Activated CD4-positive, alpha-beta T cell treated with anti-CD3 and anti-CD28 coated beads, Interleukin-2, amount 50 U/mL, for 16 hours (primary cell): ENCODE results near the gene G0S2.

Experiments
- DNase-seq: peaks from one replicate; pipeline ENCODE4 v3.0.0-alpha.2; 2020

G0S2 gene

GRCh38 chr1:209648931-209649776 lies 26.1 kb upstream of the G0S2 start:
- DNase-seq: no peak

DNA sequence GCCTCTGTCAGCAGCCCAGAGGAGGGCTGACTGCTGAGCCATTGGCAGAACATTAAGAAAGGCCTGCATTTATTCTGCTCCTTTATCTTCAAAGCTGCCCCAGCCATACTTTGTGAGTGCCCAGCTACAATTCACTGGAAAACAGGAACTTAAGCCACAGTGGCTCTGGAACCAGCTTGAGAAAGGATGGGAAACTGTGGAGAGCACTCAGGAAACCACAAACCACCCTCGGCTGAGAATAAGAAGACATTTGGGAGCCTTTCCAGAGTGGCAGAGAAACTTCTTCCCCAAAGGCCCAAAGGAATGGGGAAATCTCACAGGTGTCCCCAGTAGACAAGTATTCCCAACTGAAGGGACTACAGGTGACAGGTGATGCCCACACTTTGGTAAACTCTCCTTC lies 24.8 kb upstream of the G0S2 start:
- DNase-seq: no peak

DNA sequence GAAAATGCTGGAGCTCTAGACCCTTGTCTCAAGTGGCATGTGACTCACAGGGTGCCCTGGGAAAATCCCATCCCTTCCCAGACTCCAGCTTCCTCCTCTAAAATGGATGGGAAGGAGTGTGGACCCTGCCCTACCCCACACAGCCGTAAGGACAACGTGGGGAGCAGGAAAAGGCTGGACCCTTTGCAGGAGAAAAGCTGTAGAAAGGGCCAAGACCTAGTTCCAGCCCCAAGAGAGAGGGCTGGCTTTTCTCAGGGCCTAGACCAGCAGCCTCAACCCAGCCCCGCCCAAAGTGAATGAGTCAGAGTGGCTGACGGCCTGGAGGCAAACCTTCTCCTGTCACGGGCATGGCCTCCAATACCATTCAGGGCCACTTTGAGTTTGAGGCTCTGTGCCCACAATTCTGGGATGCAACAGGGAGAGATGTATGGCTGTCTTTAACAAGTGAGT lies 24.0 kb upstream of the G0S2 start:
- peak; percentile 77 for DNase-seq

GRCh38 chr1:209652121-209652735 lies 23.0 kb upstream of the G0S2 start, which contains the start of gene LAMB3:
Gene LAMB3 (minus strand): TSS chr1:209652425. CDS start chr1:209650944, 1,481 bp downstream.
- no peak for DNase-seq

- DNase-seq: no peak
Observed at GRCh38 chr1:209652873-209653401, 22.3 kb upstream of the G0S2 start.

- no peak for DNase-seq
Observed at GRCh38 chr1:209653915-209654351, 21.3 kb upstream of the G0S2 start.

DNA sequence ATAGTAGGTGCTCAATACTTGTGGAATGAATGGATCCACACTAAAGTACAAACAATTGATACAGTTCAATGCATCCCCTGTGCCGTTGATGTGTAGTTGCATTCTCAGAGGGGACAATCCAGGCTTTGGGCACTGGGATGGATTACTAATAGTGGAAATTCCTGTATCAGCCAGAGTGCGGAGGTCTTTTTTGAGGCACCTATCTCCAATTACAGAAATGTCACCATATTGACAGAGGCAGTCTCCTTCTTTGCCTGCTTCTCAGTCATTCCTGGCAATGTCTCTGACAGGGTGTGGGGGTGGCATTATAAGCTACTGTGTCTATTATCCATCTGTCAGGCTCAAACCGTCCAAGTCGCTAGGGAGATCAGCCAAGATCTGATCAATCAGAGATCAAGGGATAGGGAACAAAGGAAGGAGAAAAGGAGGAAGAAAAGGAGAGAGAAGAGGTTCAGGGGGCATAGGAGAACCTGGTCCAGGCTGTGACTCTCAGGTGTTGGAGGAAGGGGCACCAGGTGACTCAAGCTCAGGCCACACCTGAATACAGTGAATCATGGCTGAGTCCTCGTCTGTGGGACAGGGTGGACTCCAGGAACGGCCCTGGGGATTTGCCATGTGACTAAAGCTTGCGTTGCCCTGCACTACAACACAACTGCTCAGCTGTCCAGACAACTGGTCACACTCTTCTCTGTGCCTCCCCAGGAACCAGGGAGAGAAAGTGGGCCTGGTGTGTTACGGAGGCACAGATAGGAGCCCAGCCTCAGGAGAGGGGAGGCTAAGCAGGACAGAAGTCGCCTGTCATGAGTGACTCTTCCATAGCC lies 19.6 kb upstream of the G0S2 start:
- DNase-seq: no peak

- DNase-seq: no peak
Observed at GRCh38 chr1:209657140-209657879, 17.9 kb upstream of the G0S2 start.

DNA sequence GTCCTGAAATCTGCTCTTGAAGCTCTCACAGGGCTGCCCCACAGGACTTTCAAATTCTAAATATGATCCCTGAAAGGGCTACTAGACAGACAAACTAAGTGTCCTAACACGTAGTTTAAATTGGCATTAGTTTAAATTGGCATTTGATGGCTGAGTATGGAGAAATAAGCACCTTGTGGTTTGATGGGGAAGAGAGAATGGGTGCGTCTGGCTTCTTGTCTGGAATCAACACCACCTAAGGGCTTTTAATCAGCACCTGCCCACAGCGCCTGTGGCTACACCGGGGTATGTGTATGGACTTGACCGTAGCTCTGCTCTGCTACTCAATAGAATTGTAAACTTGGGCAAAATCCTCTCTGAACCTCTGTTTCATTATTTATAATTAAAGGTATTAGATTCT lies 17.3 kb upstream of the G0S2 start:
- DNase-seq: no peak

- peak; percentile 72 for DNase-seq
Observed at GRCh38 chr1:209659909-209660308, 15.3 kb upstream of the G0S2 start.

GRCh38 chr1:209661071-209661470 lies 14.1 kb upstream of the G0S2 start:
- no peak for DNase-seq

GRCh38 chr1:209662879-209663327 lies 12.3 kb upstream of the G0S2 start:
- DNase-seq: no peak

- DNase-seq: no peak
Observed at GRCh38 chr1:209667103-209667502, 8.1 kb upstream of the G0S2 start.

- no peak for DNase-seq
Observed at GRCh38 chr1:209667708-209668107, 7.5 kb upstream of the G0S2 start.

DNA sequence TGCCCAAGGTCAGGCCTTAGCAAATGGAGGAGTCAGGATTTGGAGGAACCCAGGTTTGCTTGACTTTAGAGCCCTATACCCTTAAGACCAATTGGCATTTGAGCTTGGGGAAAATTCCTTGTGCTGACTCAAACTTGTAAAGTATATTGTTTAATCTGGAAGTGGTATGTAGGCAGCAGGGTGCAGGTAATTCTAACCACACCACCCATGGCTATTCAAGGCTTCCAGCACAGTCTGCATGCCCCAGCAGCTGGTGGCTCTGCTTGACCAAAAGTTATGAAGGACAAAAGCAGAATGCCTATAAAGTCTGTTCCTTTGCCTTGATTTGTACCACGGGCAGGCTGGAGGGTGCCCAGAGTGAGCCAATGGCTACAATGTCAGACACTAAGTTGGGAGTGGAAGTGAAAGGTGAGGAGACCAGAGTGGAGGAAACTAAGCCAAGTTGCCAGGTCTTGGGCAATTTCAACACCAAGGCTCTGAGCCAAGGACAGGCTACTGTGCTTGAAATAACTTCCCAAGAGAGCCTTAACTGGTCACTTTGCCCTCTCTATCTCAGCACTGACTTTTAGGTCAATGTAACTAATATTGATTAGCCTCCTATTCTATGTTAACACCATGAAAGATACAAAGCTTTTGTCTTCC lies 4.7 kb upstream of the G0S2 start:
- DNase-seq: no peak

DNA sequence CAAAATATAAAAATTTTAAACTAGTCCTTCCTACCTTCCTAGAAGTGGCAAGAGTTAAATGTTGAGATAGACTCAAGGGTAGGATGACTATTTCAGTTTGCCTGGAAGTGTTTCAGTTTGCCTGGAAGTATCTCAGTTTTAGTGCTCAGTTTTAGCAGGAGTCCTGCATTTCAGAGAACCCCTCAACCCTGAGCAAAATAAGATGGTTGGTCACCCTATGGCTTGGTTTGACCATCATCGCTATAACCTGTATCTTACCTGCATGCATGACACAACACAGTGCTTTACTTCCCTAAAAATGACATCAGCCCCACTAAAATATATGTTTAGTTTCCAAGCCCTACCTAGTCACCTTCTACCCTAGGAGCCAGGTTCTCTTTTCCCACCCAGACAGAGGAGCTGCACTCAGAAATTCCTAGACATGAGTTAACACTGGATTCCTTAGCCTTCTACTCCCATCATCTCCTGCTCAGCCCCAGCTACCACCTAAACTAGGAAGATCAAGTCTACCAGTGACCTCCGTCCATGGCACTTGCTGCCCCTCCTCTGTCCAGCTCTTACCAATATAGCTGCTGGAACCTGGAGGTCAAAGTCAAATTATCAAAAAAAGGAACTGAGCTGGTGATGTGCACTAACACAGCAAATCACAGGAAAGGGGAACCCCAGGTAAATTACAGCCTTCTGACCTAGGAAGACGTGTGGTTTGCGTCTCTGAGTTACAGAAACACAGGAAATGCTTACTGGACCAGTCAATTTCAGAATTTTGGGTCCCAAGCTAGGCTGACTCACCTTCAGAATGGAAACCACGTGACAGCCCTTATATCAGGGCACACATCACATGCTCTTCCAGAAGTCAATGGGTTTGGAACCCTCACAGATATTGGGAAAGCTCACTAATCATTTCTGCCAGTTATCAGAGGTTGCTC lies 2.2 kb upstream of the G0S2 start:
- DNase-seq: peak; percentile 91

- DNase-seq: no peak
Observed at GRCh38 chr1:209673631-209674417, 1.4 kb upstream of the G0S2 start.

- no peak for DNase-seq
Observed at GRCh38 chr1:209675565-209676154, 448 bp downstream of the G0S2 start.

GRCh38 chr1:209678981-209679539 lies 3.8 kb downstream of the G0S2 start:
- DNase-seq: no peak
